ENCODE data around the gene ARHGAP19. TPM values are rescaled to one million over a fixed set of nuclear protein-coding genes. Genes with fewer than 3 reads are reported as not detected.
A peak's percentile ranks its signal among the peaks of the same experiment; 100 is the strongest.

ARHGAP19 gene
- total RNA-seq, 5 donors from 2014 or later (not counting 1 experiment from before 2014, with no cell fraction given), result 11.0 to 18.9 (median 15.0) TPM

GRCh38 chr10:97331153-97331703, 38.8 kb upstream of the ARHGAP19 start:
- Histone ChIP-seq H3K36me3 (ENCODE audit: control insufficient read depth in 2 of 2, extremely low read depth in 1 of 2, insufficient read depth in 1 of 2, low read length in 1 of 2) (peaks cover 0 to 20% of the 10 kb centered on the region in 2 donors), H3K27ac (ENCODE audit: low read length) (no peak overlapping the region), H3K9me3 (no peaks in the 10 kb centered on the region), H3K4me1 (ENCODE audit: control insufficient read depth in 1 of 2, extremely low read depth in 1 of 2, insufficient read depth in 2 of 2, low read length in 2 of 2) (peaks cover 11 to 45% of the 10 kb centered on the region in 2 experiments), H3K4me3 (ENCODE audit: control insufficient read depth in 1 of 2, extremely low read depth in 1 of 2, low read length in 1 of 2) (no peak overlapping the region), H3K27me3 (replicated peaks in 1 of 2; ENCODE audit: control insufficient read depth in 2 of 2, extremely low read depth in 1 of 2, insufficient read depth in 2 of 2, low read length in 1 of 2) (peaks cover 0 to 5% of the 10 kb centered on the region in 2 experiments)
- Mint-ChIP-seq H3K36me3 (peaks cover 21% of the 10 kb centered on the region), H3K27ac (peak overlapping the region; percentile 23 to 77), H3K4me1 (peaks cover 57 to 68% (median 61%) of the 10 kb centered on the region in 3 donors), H3K27me3 (no peaks in the 10 kb centered on the region), H3K9me3 (no peaks in the 10 kb centered on the region), H3K4me3 (peak overlapping the region; percentile 71 to 95 (median 93))
- ATAC-seq (replicated peaks in 1 of 4) (no peak), DNase-seq (no peak)
- CTCF ChIA-PET, result interaction anchor here (0.7 to 3.9 kb wide), 4 partner anchors 9 to 57 kb away, joined by 3 to 28 read pairs (median 4); partner anchors contain the start of gene FRAT1 (in 1 of the 2)
- POLR2A ChIA-PET, result interaction anchor here in 1 of 2 donors (1.0 kb wide), 1 partner anchor 52 kb away, joined by 4 read pairs; no protein-coding TSS in a partner anchor
- WGBS (ENCODE audit: insufficient coverage), result 80% methylated on average over 1 of the region's 6 CpGs

GRCh38 chr10:97329766-97330165, 37.3 kb upstream of the ARHGAP19 start:
- H3K4me3 Mint-ChIP-seq, result no peak overlapping the region
- DNase-seq, result no peak
- no peak overlapping the region for H3K4me3 ChIP-seq (ENCODE audit: control insufficient read depth in 1 of 2, extremely low read depth in 1 of 2, low read length in 1 of 2)
- H3K36me3 Mint-ChIP-seq, result peaks cover 21% of the 10 kb centered on the region
- H3K9me3 Mint-ChIP-seq, result no peaks in the 10 kb centered on the region
- H3K4me1 ChIP-seq (ENCODE audit: control insufficient read depth in 1 of 2, extremely low read depth in 1 of 2, insufficient read depth in 2 of 2, low read length in 2 of 2), result peaks cover 11 to 39% of the 10 kb centered on the region in 2 experiments
- no peak for ATAC-seq (replicated peaks in 1 of 4)
- H3K9me3 ChIP-seq, result no peaks in the 10 kb centered on the region
- H3K27ac Mint-ChIP-seq, result no peak overlapping the region
- H3K36me3 ChIP-seq (ENCODE audit: control insufficient read depth in 2 of 2, extremely low read depth in 1 of 2, insufficient read depth in 1 of 2, low read length in 1 of 2), result peaks cover 0 to 20% of the 10 kb centered on the region in 2 donors
- ChIA-PET CTCF (no interaction called here), POLR2A (interaction anchor here in 1 of 2 donors (0.6 kb wide), 1 partner anchor 15 kb away, joined by 3 read pairs; no protein-coding TSS in a partner anchor)
- peaks cover 57 to 67% (median 59%) of the 10 kb centered on the region in 3 donors for H3K4me1 Mint-ChIP-seq
- no peak overlapping the region for H3K27ac ChIP-seq (ENCODE audit: low read length)
- H3K27me3 ChIP-seq (replicated peaks in 1 of 2; ENCODE audit: control insufficient read depth in 2 of 2, extremely low read depth in 1 of 2, insufficient read depth in 2 of 2, low read length in 1 of 2), result no peaks in the 10 kb centered on the region
- 98% methylated on average over 4 of the region's 5 CpGs for WGBS (ENCODE audit: insufficient coverage)
- no peaks in the 10 kb centered on the region for H3K27me3 Mint-ChIP-seq

DNA sequence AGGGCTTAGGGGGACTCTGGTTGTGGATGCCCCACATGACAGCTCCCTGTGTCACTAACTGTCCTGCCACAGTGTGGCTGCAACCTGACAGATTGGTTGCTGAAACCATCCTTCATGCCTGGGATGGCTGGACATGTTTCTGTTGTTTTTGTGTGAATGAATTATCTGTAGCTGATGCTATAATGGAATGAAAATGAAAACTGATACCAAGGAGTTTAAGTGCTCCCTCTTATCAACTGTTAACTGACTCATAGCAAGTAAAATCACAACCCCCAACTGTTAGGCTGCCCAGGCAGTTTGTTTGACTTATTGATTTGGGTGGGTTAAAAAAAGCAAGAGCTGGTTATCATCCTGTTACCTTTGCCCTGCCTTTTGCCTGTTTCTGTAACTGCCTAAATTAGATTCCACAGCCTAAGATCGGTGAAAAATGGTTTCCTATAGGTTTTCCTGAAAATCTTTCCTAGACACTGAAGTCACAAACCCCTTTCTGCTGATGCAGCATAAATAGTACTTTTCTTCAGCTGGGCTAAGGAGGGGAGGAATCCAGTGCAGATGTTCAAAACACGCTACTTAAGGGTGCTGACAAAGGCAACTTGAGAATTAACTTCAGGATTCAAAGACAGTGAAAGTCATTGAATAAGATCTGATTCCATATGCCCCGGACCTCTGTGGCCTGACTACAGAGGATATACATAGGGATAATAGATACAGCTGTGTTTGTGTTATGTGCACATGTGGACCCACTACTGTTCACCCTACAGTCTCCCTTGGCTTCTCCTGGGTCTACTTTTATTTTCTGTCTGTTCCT, 36.4 kb upstream of the ARHGAP19 start:
- DNase-seq, result no peak
- no peaks in the 10 kb centered on the region for H3K9me3 Mint-ChIP-seq
- Histone ChIP-seq H3K27ac (ENCODE audit: low read length) (no peak overlapping the region), H3K36me3 (ENCODE audit: control insufficient read depth in 2 of 2, extremely low read depth in 1 of 2, insufficient read depth in 1 of 2, low read length in 1 of 2) (peaks cover 0 to 20% of the 10 kb centered on the region in 2 donors), H3K9me3 (no peaks in the 10 kb centered on the region), H3K4me1 (ENCODE audit: control insufficient read depth in 1 of 2, extremely low read depth in 1 of 2, insufficient read depth in 2 of 2, low read length in 2 of 2) (peaks cover 11 to 39% of the 10 kb centered on the region in 2 experiments), H3K27me3 (replicated peaks in 1 of 2; ENCODE audit: control insufficient read depth in 2 of 2, extremely low read depth in 1 of 2, insufficient read depth in 2 of 2, low read length in 1 of 2) (no peaks in the 10 kb centered on the region), H3K4me3 (ENCODE audit: control insufficient read depth in 1 of 2, extremely low read depth in 1 of 2, low read length in 1 of 2) (no peak overlapping the region)
- peaks cover 57 to 67% (median 59%) of the 10 kb centered on the region in 3 donors for H3K4me1 Mint-ChIP-seq
- no peak for ATAC-seq (replicated peaks in 1 of 4)
- no peak overlapping the region for H3K4me3 Mint-ChIP-seq
- 100% methylated on average over 1 of the region's 3 CpGs for WGBS (ENCODE audit: insufficient coverage)
- CTCF ChIA-PET, result no interaction called here
- H3K36me3 Mint-ChIP-seq, result peaks cover 21% of the 10 kb centered on the region
- no peaks in the 10 kb centered on the region for H3K27me3 Mint-ChIP-seq
- H3K27ac Mint-ChIP-seq, result peak overlapping the region; percentile 8 to 34
- POLR2A ChIA-PET, result interaction anchor here (0.6 to 0.8 kb wide), 2 partner anchors 64 to 72 kb away, joined by 3 to 6 read pairs; partner anchors contain the start of gene RRP12 (in 1 of the 2)

DNA sequence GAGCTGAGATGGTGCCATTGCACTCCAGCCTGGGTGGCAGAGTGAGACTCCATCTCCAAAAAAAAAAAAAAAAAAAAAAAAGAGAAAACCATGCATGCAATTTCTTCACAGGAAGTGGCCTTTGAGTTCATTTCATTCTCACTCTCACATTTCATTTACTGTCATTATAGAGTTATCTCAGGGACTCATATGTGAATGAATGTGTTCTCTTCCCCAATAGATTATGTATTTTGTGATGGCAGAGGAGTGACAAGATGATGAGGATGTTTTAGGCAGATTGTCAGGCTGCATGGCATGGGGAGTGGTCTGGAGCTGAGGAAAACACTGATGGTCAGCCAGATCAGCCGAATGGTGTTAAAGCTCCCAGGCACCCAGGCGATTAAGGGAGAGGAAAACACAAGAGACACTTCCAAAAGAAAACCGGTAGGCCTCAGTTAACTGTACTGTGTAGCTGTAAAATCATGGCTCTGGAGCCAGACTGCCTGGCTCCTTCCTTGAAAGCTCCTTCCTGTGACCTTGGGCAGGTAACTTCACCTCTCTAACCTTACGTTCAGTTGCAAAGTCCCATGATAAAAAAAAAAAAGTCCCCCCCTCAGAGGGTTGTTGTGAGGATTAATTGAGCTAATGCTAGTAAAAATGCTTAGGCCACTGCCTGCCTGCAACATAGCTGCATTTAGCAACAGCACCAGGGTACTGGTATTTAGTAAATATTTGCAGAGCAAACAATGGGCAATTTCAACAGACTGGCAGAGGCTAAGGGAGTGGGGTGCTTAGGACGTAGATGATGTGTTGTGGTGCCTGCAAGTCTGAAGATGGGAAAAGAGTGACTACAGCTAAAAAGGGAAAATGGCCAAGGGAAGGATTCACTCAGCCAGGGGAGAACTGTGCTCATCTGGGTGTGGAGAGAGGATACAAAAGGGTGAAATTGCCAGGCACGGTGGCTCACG, 35.2 kb upstream of the ARHGAP19 start:
- ATAC-seq (replicated peaks in 1 of 4) (no peak), DNase-seq (no peak)
- H3K4me1 ChIP-seq (ENCODE audit: control insufficient read depth in 1 of 2, extremely low read depth in 1 of 2, insufficient read depth in 2 of 2, low read length in 2 of 2), result peaks cover 7 to 29% of the 10 kb centered on the region in 2 experiments
- POLR2A ChIA-PET, result interaction anchor here (0.5 to 0.8 kb wide), 3 partner anchors 22 to 73 kb away, joined by 3 to 8 read pairs (median 3); partner anchors contain the start of gene RRP12 (in 1 of the 2)
- 85% methylated on average over 5 of the region's 7 CpGs for WGBS (ENCODE audit: insufficient coverage)
- Mint-ChIP-seq H3K36me3 (peaks cover 16% of the 10 kb centered on the region), H3K9me3 (no peaks in the 10 kb centered on the region), H3K27ac (peak overlapping the region; percentile 59 to 69), H3K4me3 (no peak overlapping the region), H3K27me3 (no peaks in the 10 kb centered on the region), H3K4me1 (peaks cover 47 to 59% (median 48%) of the 10 kb centered on the region in 3 donors)
- CTCF ChIA-PET, result interaction anchor here in 1 of 2 donors (0.7 kb wide), 1 partner anchor 1764 kb away, joined by 8 read pairs; no protein-coding TSS in a partner anchor
- H3K9me3 ChIP-seq, result no peaks in the 10 kb centered on the region
- peaks cover 0 to 20% of the 10 kb centered on the region in 2 donors for H3K36me3 ChIP-seq (ENCODE audit: control insufficient read depth in 2 of 2, extremely low read depth in 1 of 2, insufficient read depth in 1 of 2, low read length in 1 of 2)
- no peaks in the 10 kb centered on the region for H3K27me3 ChIP-seq (replicated peaks in 1 of 2; ENCODE audit: control insufficient read depth in 2 of 2, extremely low read depth in 1 of 2, insufficient read depth in 2 of 2, low read length in 1 of 2)
- H3K4me3 ChIP-seq (ENCODE audit: control insufficient read depth in 1 of 2, extremely low read depth in 1 of 2, low read length in 1 of 2), result no peak overlapping the region
- H3K27ac ChIP-seq (ENCODE audit: low read length), result no peak overlapping the region

GRCh38 chr10:97325754-97326153, 33.3 kb upstream of the ARHGAP19 start:
- Histone ChIP-seq H3K27me3 (replicated peaks in 1 of 2; ENCODE audit: control insufficient read depth in 2 of 2, extremely low read depth in 1 of 2, insufficient read depth in 2 of 2, low read length in 1 of 2) (no peaks in the 10 kb centered on the region), H3K36me3 (ENCODE audit: control insufficient read depth in 2 of 2, extremely low read depth in 1 of 2, insufficient read depth in 1 of 2, low read length in 1 of 2) (peaks cover 0 to 14% of the 10 kb centered on the region in 2 donors), H3K27ac (ENCODE audit: low read length) (no peak overlapping the region), H3K9me3 (no peaks in the 10 kb centered on the region), H3K4me3 (ENCODE audit: control insufficient read depth in 1 of 2, extremely low read depth in 1 of 2, low read length in 1 of 2) (no peak overlapping the region), H3K4me1 (ENCODE audit: control insufficient read depth in 1 of 2, extremely low read depth in 1 of 2, insufficient read depth in 2 of 2, low read length in 2 of 2) (peaks cover 12 to 25% of the 10 kb centered on the region in 2 experiments)
- Mint-ChIP-seq H3K36me3 (peaks cover 12% of the 10 kb centered on the region), H3K4me1 (peaks cover 40 to 56% (median 47%) of the 10 kb centered on the region in 3 donors), H3K27ac (no peak overlapping the region), H3K9me3 (no peaks in the 10 kb centered on the region), H3K27me3 (no peaks in the 10 kb centered on the region), H3K4me3 (no peak overlapping the region)
- ATAC-seq (replicated peaks in 1 of 4), result no peak
- DNase-seq, result no peak
- ChIA-PET POLR2A (interaction anchor here in 1 of 2 donors (0.6 kb wide), 1 partner anchor 12 kb away, joined by 3 read pairs; no protein-coding TSS in a partner anchor), CTCF (interaction anchor here in 1 of 2 donors (0.6 kb wide), 1 partner anchor 75 kb away, joined by 3 read pairs; no protein-coding TSS in a partner anchor)
- 89% methylated on average over 7 of the region's 9 CpGs for WGBS (ENCODE audit: insufficient coverage)
